ENCODE data around the gene SLC35A2.

- TF ChIP-seq POLR2A (IDR thresholded peaks at IDR 0.05; ENCODE audit: low read depth, low read length) (no peak; the same call in 1 of the 2 replicates), POLR2AphosphoS5 (IDR thresholded peaks at IDR 0.05; ENCODE audit: low read depth, low read length) (no peak; the same call in 1 of the 2 replicates), PAX5 (IDR thresholded peaks at IDR 0.05; ENCODE audit: insufficient read depth, low read length, severe bottlenecking) (no peak)
Measured at GRCh38 chrX:48909703-48910294, 1.6 kb downstream of the SLC35A2 start.

All from GM12891 (cell line).